ENCODE data around the gene TAB3. TPM values are rescaled to one million over a fixed set of nuclear protein-coding genes. Genes with fewer than 3 reads are reported as not detected.

Gene TAB3
- total and polyA plus RNA-seq, 9 of the 15 experiments (the other 6 are each of a cell fraction or from before 2014, with no cell fraction given) = 2.4 to 31.1 (median 15.5) TPM

- TF ChIP-seq RNF219 (CRISPR knock-in tag; IDR thresholded peaks at IDR 0.05) (no peak), BCOR (IDR thresholded peaks at IDR 0.05) (no peak), LARP7 (IDR thresholded peaks at IDR 0.05) (no peak), POU5F1 (IDR thresholded peaks at IDR 0.05; ENCODE audit: borderline replicate concordance, low read depth, low read length, partially characterized antibody) (no peak), PHB (CRISPR knock-in tag; IDR thresholded peaks at IDR 0.05) (no peak), ZFP36 (IDR thresholded peaks at IDR 0.05; ENCODE audit: low read depth, low read length, partially characterized antibody) (no peak), TAF15 (IDR thresholded peaks at IDR 0.05; ENCODE audit: low read depth, low read length) (no peak), NR2C2 (CRISPR knock-in tag; IDR thresholded peaks at IDR 0.05) (no peak), NR2C2 (tag; IDR thresholded peaks at IDR 0.05) (no peak), ZNF311 (CRISPR knock-in tag; IDR thresholded peaks at IDR 0.05) (no peak), SETDB1 (IDR thresholded peaks at IDR 0.05; ENCODE audit: low read length) (no peak), SMAD3 (CRISPR knock-in tag; conservative IDR thresholded peaks at IDR 0.05) (no peak)
These were observed 13.1 kb downstream of the TAB3 start (continued) for GRCh38 chrX:30875957-30876356.

- BruUV-seq (replicated peaks) = no TSS peak
- H4K20me1 ChIP-seq (replicated peaks; ENCODE audit: control insufficient read depth, insufficient read depth, low read length) = no peaks in the 10 kb centered on the region
- 68% methylated on average over 3 of the region's 3 CpGs for WGBS (ENCODE audit: insufficient coverage, low coverage, missing lambda C conversion rate)
- ATAC-seq (no peak), FAIRE-seq (no peak), DNase-seq (ENCODE audit: extremely low read depth in 1 of 4, low spot score in 3 of 4) (no peak)
- ChIA-PET CTCF (ENCODE audit: low intra/inter-chr PET ratio) (no interaction called here), POLR2A (interaction anchor here (0.6 kb wide), 1 partner anchor 270 kb away, joined by 4 read pairs; no protein-coding TSS in a partner anchor)
- H3K9ac ChIP-seq (ENCODE audit: insufficient read depth in 1 of 2, low read depth in 2 of 2, low read length in 2 of 2) = no peak overlapping the region
- H3K4me2 ChIP-seq (ENCODE audit: insufficient read depth, low read length) = no peak overlapping the region
- H3K9me3 ChIP-seq (replicated peaks; ENCODE audit: control insufficient read depth, insufficient read depth, low read depth, low read length) = no peaks in the 10 kb centered on the region
- H3K4me3 ChIP-seq = no peak overlapping the region
- no peaks in the 10 kb centered on the region for H3K36me3 ChIP-seq (ENCODE audit: control insufficient read depth, insufficient read depth, low read length)
- no peak overlapping the region for H2AFZ ChIP-seq (ENCODE audit: low read depth, low read length)
- H3K79me2 ChIP-seq (ENCODE audit: control insufficient read depth, insufficient read depth, low read length) = peaks cover 41% of the 10 kb centered on the region
- H3K27me3 ChIP-seq (ENCODE audit: control insufficient read depth in 2 of 2, insufficient read depth in 2 of 2, low read length in 2 of 2) = no peaks in the 10 kb centered on the region
- intact Hi-C loops (cut with micrococcal nuclease) = no loop called here
- H3K9me1 ChIP-seq (ENCODE audit: control insufficient read depth, insufficient read depth, low read length) = no peaks in the 10 kb centered on the region
- in situ Hi-C loops (cut with MboI) = no loop called here
- H3K27ac ChIP-seq (ENCODE audit: extremely low read depth, low read depth, low read length) = no peak overlapping the region
- no peaks in the 10 kb centered on the region; a peak in 1 of 5 replicates for H3K4me1 ChIP-seq (replicated peaks in 1 of 2; ENCODE audit: control insufficient read depth in 2 of 2, insufficient read depth in 2 of 2, low read length in 2 of 2)
These were observed 14.2 kb downstream of the TAB3 start for GRCh38 chrX:30874851-30875250.
